H1 (cell line): ENCODE results near the gene NELFA. TPM values are rescaled to one million over a fixed set of nuclear protein-coding genes. Genes with fewer than 3 reads are reported as not detected.

Source experiments
- BACH1 ChIP-seq: IDR thresholded peaks from 2 replicates; pipeline ENCODE4 v1.6.1; 2012; ENCODE audit warnings: low read length, improper control_type of control experiment
- EZH2 ChIP-seq: fragments of 200-600 bp; sonication (generic); IDR thresholded peaks from 2 replicates; pipeline ENCODE4 v1.7.1; 2012; ENCODE audit warnings: low read depth, mild to moderate bottlenecking, moderate library complexity, low read length, inconsistent platforms; ENCODE audit not compliant: severe bottlenecking
- KDM4A ChIP-seq: IDR thresholded peaks from one replicate; pipeline ENCODE4 v1.7.1; 2012; ENCODE audit warnings: low read depth, mild to moderate bottlenecking, moderate library complexity, low read length, inconsistent platforms; ENCODE audit not compliant: severe bottlenecking
- NANOG ChIP-seq: IDR thresholded peaks from 2 replicates; pipeline ENCODE4 v1.6.1; 2011; ENCODE audit warnings: low read length, low read depth, mild to moderate bottlenecking, inconsistent platforms; ENCODE audit not compliant: insufficient read depth, poor library complexity, severe bottlenecking
- POLR2AphosphoS5 ChIP-seq: IDR thresholded peaks from 2 replicates; pipeline ENCODE4 v1.6.1; 2011; ENCODE audit warnings: low read depth, low read length
- SP2 ChIP-seq: IDR thresholded peaks from 2 replicates; pipeline ENCODE4 v1.6.1; 2012; ENCODE audit warnings: mild to moderate bottlenecking, low read length, inconsistent platforms
- polyA plus RNA-seq, 7 experiments: library from polyadenylated mRNA; depleted of rRNA in 3 of 7; stranded (reverse) in 5 of 7; unstranded in 2 of 7; fragments of >200 nt in 5 of 7; fragments of 200-250 nt in 2 of 7; gene quantifications; 1 replicate in 5 of 7; 2 replicates in 1 of 7; 4 replicates in 1 of 7; pipeline versions ENCODE4 v1.2.1 to v1.2.3, GENCODE V29; 2011 to 2013; ENCODE audit warnings: missing spikeins in 2 of 7, mixed read lengths in 2 of 7
- total RNA-seq: library from RNA; stranded (reverse); fragmentation: NEBNext Ultra II Directional; extraction: Animal tissue kit (Norgen Biotek cat#: 25700); gene quantifications from 2 replicates; pipeline ENCODE4 v1.2.1, GENCODE V29; 2021
- TF ChIP-seq, protein P1 (sequence below): IDR thresholded peaks from 2 replicates; pipeline ENCODE4 v1.6.1; 2012; ENCODE audit warnings: inconsistent platforms

NELFA gene
- total and polyA plus RNA-seq, 2 of the 8 experiments (the other 6 are each of a cell fraction or from before 2014, with no cell fraction given) = 41.8 to 57.5 TPM

DNA sequence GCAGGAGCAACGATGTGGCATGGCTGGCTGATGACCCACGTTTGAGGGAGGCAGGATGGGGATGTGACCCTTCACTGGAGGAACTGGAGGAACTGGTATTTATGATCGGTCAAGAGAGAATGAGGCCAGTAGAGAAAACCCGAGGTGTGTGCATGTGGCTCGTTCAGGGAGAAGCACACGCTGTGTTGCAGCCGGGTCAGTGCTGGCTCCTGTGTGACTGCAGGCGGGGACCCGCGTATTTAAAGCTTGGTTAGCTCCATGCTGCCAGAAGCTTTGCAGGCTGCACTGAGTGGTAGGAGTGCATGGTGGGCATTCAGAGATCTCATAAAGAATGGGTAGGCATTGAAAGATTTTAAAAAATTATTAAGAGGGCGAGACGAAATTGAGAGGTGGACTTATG, 52.1 kb downstream of the NELFA start (continued):
- TF ChIP-seq KDM4A (no peak), NANOG (no peak), EZH2 (no peak), POLR2AphosphoS5 (no peak), BACH1 (no peak), SP2 (no peak)
- TF ChIP-seq, protein P1, sequence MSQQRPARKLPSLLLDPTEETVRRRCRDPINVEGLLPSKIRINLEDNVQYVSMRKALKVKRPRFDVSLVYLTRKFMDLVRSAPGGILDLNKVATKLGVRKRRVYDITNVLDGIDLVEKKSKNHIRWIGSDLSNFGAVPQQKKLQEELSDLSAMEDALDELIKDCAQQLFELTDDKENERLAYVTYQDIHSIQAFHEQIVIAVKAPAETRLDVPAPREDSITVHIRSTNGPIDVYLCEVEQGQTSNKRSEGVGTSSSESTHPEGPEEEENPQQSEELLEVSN = no peak
